Neutrophil (primary cell): ENCODE data around the gene DOC2B.
A peak's percentile ranks its signal among the peaks of the same experiment; 100 is the strongest.

Experiments
- H3K27ac ChIP-seq: fragments of 200-600 bp; sonication (generic); 2 replicates; pipeline ENCODE4 v1.5.1; 2016; ENCODE audit warnings: mild to moderate bottlenecking, moderate library complexity
- H3K27me3 ChIP-seq: fragments of 200-600 bp; sonication (generic); 2 replicates; pipeline ENCODE4 v1.6.0; 2016; ENCODE audit warnings: mild to moderate bottlenecking
- H3K36me3 ChIP-seq: fragments of 200-600 bp; sonication (generic); 2 replicates; pipeline ENCODE4 v1.5.1; 2017
- H3K4me1 ChIP-seq, 2 experiments: fragments of 200-600 bp in 1 of 2; sonication (generic) in 1 of 2; 1 replicate in 1 of 2; 2 replicates in 1 of 2; pipeline versions ENCODE4 v1.5.1 to v1.6.1; 2013 to 2016; ENCODE audit warnings: low read depth in 1 of 2, low read length in 1 of 2, mild to moderate bottlenecking in 1 of 2, moderate library complexity in 1 of 2; ENCODE audit not compliant: control insufficient read depth in 1 of 2, insufficient read depth in 1 of 2
- H3K4me3 ChIP-seq, 2 experiments: fragments of 200-600 bp in 1 of 2; sonication (generic) in 1 of 2; 1 replicate in 1 of 2; 2 replicates in 1 of 2; pipeline ENCODE4 v1.5.1; 2013 to 2016; ENCODE audit warnings: low read depth in 1 of 2, low read length in 1 of 2, mild to moderate bottlenecking in 1 of 2, moderate library complexity in 1 of 2
- H3K9me3 ChIP-seq: fragments of 200-600 bp; sonication (generic); 2 replicates; pipeline ENCODE4 v1.5.1; 2016
- CTCF ChIP-seq: fragments of 200-600 bp; sonication (generic); IDR thresholded peaks from 2 replicates; pipeline ENCODE4 v1.5.1; 2016; ENCODE audit warnings: antibody characterized with exemption

DOC2B gene

GRCh38 chr17:181245-182049 is at the start of gene DOC2B:
TSS of gene DOC2B (minus strand) at chr17:181650. CDS start at chr17:181479, 171 bp downstream.
- no peaks in the 10 kb centered on the region for H3K9me3 ChIP-seq
- TF ChIP-seq CTCF: no peak
- no peaks in the 10 kb centered on the region for H3K36me3 ChIP-seq
- peaks cover 46% of the 10 kb centered on the region for H3K27me3 ChIP-seq
- H3K27ac ChIP-seq: no peak within 1 kb of the TSS
- peaks cover 58% of the 10 kb centered on the region in 2 experiments for H3K4me1 ChIP-seq
- H3K4me3 ChIP-seq: peak within 1 kb of the TSS; percentile 55 to 61

- Histone ChIP-seq H3K36me3 (no peaks in the 10 kb centered on the region), H3K4me1 (peaks cover 9 to 21% of the 10 kb centered on the region in 2 experiments), H3K27ac (no peak overlapping the region), H3K27me3 (peaks cover 12% of the 10 kb centered on the region), H3K9me3 (no peaks in the 10 kb centered on the region), H3K4me3 (no peak overlapping the region)
- TF ChIP-seq CTCF: no peak
These were observed 48.9 kb upstream of the DOC2B start for GRCh38 chr17:230395-230770.

GRCh38 chr17:229709-230394 is 48.4 kb upstream of the DOC2B start:
- no peak for TF ChIP-seq CTCF

GRCh38 chr17:228951-229708 is 47.7 kb upstream of the DOC2B start:
- H3K27me3 ChIP-seq: peaks cover under 1% of the 10 kb centered on the region
- H3K4me1 ChIP-seq: peaks cover 9 to 15% of the 10 kb centered on the region in 2 experiments
- no peaks in the 10 kb centered on the region for H3K36me3 ChIP-seq
- no peaks in the 10 kb centered on the region for H3K9me3 ChIP-seq
- H3K4me3 ChIP-seq: no peak overlapping the region
- TF ChIP-seq CTCF: no peak
- H3K27ac ChIP-seq: no peak overlapping the region

More at GRCh38 chr17:229709-230394, 48.4 kb upstream of the DOC2B start:
- Histone ChIP-seq H3K36me3 (no peaks in the 10 kb centered on the region), H3K27me3 (peaks cover 8% of the 10 kb centered on the region), H3K4me3 (no peak overlapping the region), H3K4me1 (peaks cover 9 to 21% of the 10 kb centered on the region in 2 experiments), H3K27ac (no peak overlapping the region), H3K9me3 (no peaks in the 10 kb centered on the region)

GRCh38 chr17:227946-228615 is 46.6 kb upstream of the DOC2B start:
- H3K4me1 ChIP-seq: peaks cover 3 to 9% of the 10 kb centered on the region in 2 experiments
- H3K4me3 ChIP-seq: no peak overlapping the region
- H3K27ac ChIP-seq: no peak overlapping the region
- H3K27me3 ChIP-seq: no peaks in the 10 kb centered on the region
- no peak for TF ChIP-seq CTCF
- no peaks in the 10 kb centered on the region for H3K36me3 ChIP-seq
- H3K9me3 ChIP-seq: no peaks in the 10 kb centered on the region
